ENCODE measurements around the gene FAM24B. TPM values are rescaled to one million over a fixed set of nuclear protein-coding genes. Genes with fewer than 3 reads are reported as not detected.

Gene FAM24B
- total RNA-seq, 1 donor = 3.1 TPM

- H3K4me3 ChIP-seq (ENCODE audit: low read depth, low read length) = no peak overlapping the region
- TF ChIP-seq, protein P1, sequence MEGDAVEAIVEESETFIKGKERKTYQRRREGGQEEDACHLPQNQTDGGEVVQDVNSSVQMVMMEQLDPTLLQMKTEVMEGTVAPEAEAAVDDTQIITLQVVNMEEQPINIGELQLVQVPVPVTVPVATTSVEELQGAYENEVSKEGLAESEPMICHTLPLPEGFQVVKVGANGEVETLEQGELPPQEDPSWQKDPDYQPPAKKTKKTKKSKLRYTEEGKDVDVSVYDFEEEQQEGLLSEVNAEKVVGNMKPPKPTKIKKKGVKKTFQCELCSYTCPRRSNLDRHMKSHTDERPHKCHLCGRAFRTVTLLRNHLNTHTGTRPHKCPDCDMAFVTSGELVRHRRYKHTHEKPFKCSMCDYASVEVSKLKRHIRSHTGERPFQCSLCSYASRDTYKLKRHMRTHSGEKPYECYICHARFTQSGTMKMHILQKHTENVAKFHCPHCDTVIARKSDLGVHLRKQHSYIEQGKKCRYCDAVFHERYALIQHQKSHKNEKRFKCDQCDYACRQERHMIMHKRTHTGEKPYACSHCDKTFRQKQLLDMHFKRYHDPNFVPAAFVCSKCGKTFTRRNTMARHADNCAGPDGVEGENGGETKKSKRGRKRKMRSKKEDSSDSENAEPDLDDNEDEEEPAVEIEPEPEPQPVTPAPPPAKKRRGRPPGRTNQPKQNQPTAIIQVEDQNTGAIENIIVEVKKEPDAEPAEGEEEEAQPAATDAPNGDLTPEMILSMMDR (IDR thresholded peaks at IDR 0.05; ENCODE audit: insufficient read depth, low read length) = no peak
- DNase-seq (ENCODE audit: low read depth) = no peak
Measured at GRCh38 chr10:122855745-122856144, 23.6 kb downstream of the FAM24B start.

DNA sequence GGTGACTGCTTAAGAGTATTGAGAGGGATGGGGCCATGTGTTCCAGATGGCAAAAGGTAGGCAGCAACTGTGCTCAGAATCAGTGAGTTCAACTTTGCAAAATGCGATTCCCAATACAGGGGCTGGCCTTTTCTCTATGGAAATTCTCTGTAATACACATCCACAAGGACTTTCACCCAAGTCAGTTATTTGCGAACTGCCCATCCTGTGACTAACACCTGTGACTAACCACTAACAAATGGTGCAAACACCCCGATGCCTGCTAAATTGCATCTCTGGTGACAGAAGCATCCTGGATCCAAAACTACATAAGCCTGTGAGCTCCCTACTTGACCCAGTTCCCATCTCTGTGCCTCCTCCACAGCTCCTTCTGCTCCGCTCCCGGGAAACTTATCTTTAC, 24.7 kb downstream of the FAM24B start:
- TF ChIP-seq, protein P1 (IDR thresholded peaks at IDR 0.05; ENCODE audit: insufficient read depth, low read length) = no peak
- no peak overlapping the region for H3K4me3 ChIP-seq (ENCODE audit: low read depth, low read length)
- peak; percentile 72 for DNase-seq (ENCODE audit: low read depth)

DNA sequence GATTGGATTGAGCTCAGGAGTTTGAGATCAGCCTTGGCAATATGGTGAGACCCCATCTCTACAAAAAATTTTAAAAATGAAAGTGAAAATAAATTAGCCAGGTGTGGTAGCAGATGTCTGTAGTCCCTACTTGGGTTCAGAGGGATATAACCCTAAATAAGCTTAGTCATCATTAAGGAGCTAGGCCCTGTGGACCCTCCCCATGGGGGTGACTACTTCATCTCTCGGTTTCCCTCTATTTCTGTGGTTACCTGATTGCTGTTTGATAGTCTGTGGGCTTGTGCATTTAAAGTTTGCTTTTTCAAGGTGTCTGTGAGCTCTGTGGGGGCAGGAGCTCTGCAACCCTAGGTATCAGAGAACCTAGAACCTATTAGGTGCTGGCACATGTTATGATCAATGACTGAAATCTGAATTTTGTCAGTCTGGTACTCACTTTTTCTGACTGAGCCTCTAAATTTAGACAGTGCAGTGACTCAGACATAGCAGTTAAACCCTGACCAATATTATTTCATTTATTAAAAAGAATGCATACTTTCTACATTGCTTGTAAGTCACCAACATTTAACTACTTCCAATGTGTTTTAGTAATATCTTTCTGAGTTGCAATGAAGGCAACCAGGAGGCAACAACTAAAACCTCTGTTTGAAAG, 25.6 kb downstream of the FAM24B start:
- TF ChIP-seq, protein P1 (IDR thresholded peaks at IDR 0.05; ENCODE audit: insufficient read depth, low read length) = no peak
- DNase-seq (ENCODE audit: low read depth) = peak; percentile 38
- H3K4me3 ChIP-seq (ENCODE audit: low read depth, low read length) = no peak overlapping the region

- DNase-seq (ENCODE audit: low read depth) = peak; percentile 30
- TF ChIP-seq, protein P1 (IDR thresholded peaks at IDR 0.05; ENCODE audit: insufficient read depth, low read length) = no peak
- no peak overlapping the region for H3K4me3 ChIP-seq (ENCODE audit: low read depth, low read length)
Measured at GRCh38 chr10:122852261-122852660, 27.1 kb downstream of the FAM24B start.

DNA sequence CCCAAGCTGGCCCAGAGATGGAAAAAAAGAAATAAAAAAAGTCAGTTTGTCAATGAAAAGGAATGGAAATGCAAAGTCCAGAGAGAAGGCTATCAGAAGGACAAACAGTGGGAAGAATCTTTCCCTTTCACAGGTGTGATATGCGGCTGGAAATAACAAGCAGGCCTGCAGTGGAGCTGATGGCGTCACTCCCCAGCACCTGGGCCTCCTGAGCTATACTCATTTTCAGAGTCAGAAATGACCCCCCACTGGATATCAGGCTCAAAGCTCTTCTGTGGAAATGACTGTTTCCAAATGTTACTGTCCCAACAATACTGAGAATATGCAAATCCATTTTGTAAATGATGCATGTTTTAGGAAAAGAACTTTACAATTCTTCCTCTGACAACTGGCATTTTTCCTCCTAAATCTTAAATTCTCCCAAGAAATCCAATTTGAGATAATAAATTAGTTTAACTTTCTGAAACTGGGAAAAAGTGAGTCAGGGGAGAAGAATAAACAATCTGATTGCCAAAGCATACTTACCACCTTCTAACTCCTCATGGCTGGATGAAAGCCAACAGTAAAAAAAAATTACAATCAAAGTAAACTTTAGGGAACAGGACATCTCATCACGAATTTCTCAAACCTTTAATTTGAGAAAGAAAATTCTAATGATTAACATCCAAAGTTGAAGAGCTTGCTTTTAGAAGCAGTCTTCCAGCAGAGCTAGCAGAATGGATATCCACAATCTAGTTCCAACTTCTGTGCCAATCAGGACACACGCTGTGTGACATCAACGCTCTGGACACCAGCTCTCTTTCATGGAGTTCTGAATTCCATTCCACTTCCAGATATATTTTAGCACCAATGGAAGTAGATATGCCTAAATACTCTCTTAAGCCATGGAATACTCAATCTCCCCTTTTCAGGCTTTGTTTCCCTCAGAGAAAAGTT, 28.4 kb downstream of the FAM24B start:
- peak; percentile 72 for DNase-seq (ENCODE audit: low read depth)
- TF ChIP-seq, protein P1 (IDR thresholded peaks at IDR 0.05; ENCODE audit: insufficient read depth, low read length) = no peak
- no peak overlapping the region for H3K4me3 ChIP-seq (ENCODE audit: low read depth, low read length)

- TF ChIP-seq, protein P1 (IDR thresholded peaks at IDR 0.05; ENCODE audit: insufficient read depth, low read length) = no peak
- no peak overlapping the region for H3K4me3 ChIP-seq (ENCODE audit: low read depth, low read length)
- DNase-seq (ENCODE audit: low read depth) = no peak
Measured at GRCh38 chr10:122849900-122850605, 29.3 kb downstream of the FAM24B start.
